Cortex of kidney (tissue), 1 donor: ENCODE results near the gene GOLGA2.

Source experiments
- DNase-seq: peaks from one replicate; lab custom pipeline; 2025; lab: John Stamatoyannopoulos, UW

Gene GOLGA2

GRCh38 chr9:128275198-128276007, at the start of gene GOLGA2:
Gene GOLGA2, minus strand, starts transcription at chr9:128276007. Its CDS starts 31 bp downstream, at chr9:128275976.
- no peak for DNase-seq

- no peak for DNase-seq
Observed at GRCh38 chr9:128324401-128324800, 48.6 kb upstream of the GOLGA2 start.

GRCh38 chr9:128323791-128324190, 48.0 kb upstream of the GOLGA2 start:
- no peak for DNase-seq

- no peak for DNase-seq
Observed at GRCh38 chr9:128323212-128323730, 47.5 kb upstream of the GOLGA2 start.

GRCh38 chr9:128322404-128323211, 46.8 kb upstream of the GOLGA2 start, which contains the start of the genes COQ4 and TRUB2:
Gene COQ4, plus strand, starts transcription at chr9:128322839. Its CDS starts 20 bp downstream, at chr9:128322859.
Gene TRUB2, minus strand, starts transcription at chr9:128322447. Its CDS starts 39 bp downstream, at chr9:128322408.
- no peak for DNase-seq

- no peak for DNase-seq
Observed at GRCh38 chr9:128321879-128322403, 46.1 kb upstream of the GOLGA2 start.

GRCh38 chr9:128321343-128321742, 45.5 kb upstream of the GOLGA2 start:
- no peak for DNase-seq

- DNase-seq: no peak
Observed at GRCh38 chr9:128317629-128318028, 41.8 kb upstream of the GOLGA2 start.

GRCh38 chr9:128316421-128316820, 40.6 kb upstream of the GOLGA2 start:
- no peak for DNase-seq

- no peak for DNase-seq
Observed at GRCh38 chr9:128314697-128315096, 38.9 kb upstream of the GOLGA2 start.

- no peak for DNase-seq
Observed at GRCh38 chr9:128310461-128310860, 34.7 kb upstream of the GOLGA2 start.

- no peak for DNase-seq
Observed at GRCh38 chr9:128309551-128309950, 33.7 kb upstream of the GOLGA2 start.

- DNase-seq: no peak
Observed at GRCh38 chr9:128304971-128305288, 29.1 kb upstream of the GOLGA2 start.

GRCh38 chr9:128304136-128304970, 28.5 kb upstream of the GOLGA2 start:
- no peak for DNase-seq

GRCh38 chr9:128298535-128299482, 23.0 kb upstream of the GOLGA2 start:
- DNase-seq: no peak

- DNase-seq: no peak
Observed at GRCh38 chr9:128297221-128297773, 21.5 kb upstream of the GOLGA2 start.

- no peak for DNase-seq
Observed at GRCh38 chr9:128296340-128297220, 20.8 kb upstream of the GOLGA2 start.

GRCh38 chr9:128294142-128294541, 18.3 kb upstream of the GOLGA2 start:
- DNase-seq: no peak

GRCh38 chr9:128293091-128293490, 17.3 kb upstream of the GOLGA2 start:
- no peak for DNase-seq
